IMR-90 (cell line): ENCODE measurements around the gene SYPL1. TPM values are rescaled to one million over a fixed set of nuclear protein-coding genes. Genes with fewer than 3 reads are reported as not detected.

ENCODE experiments used
- ATAC-seq: fragments of 200-7000 bp; cut with Tn5 transposase; 2 replicates; pipeline ENCODE4 v1.9.1; 2020; ENCODE audit warnings: low read depth, mild to moderate bottlenecking, moderate library complexity
- BruUV-seq: library from RNA; stranded (reverse); fragments of 400-500 nt; replicated peaks from 2 replicates; lab custom pipeline; 2021; lab: Mats Ljungman, UMichigan
- CTCF ChIA-PET: fragments of 300-600 bp; formaldehyde crosslinking; extraction: SDS; loops from one replicate; lab custom pipeline; 2021; ENCODE audit warnings: antibody characterized with exemption; lab: Yijun Ruan, JAX
- POLR2A ChIA-PET: fragments of 300-600 bp; sonication (Branson Sonifier 250); formaldehyde crosslinking; loops from one replicate; lab custom pipeline; 2022; ENCODE audit warnings: antibody characterized with exemption; ENCODE audit not compliant: unreplicated experiment; lab: Charles Lee
- DNase-seq: peaks from one replicate; pipeline ENCODE4 v3.0.0; 2013
- H2AFZ ChIP-seq: replicated peaks from 2 replicates; pipeline ENCODE3; 2013; ENCODE audit warnings: low read length, mild to moderate bottlenecking; ENCODE audit not compliant: poor library complexity
- H2AK5ac ChIP-seq: 2 replicates; pipeline ENCODE4 v1.6.1; 2013; ENCODE audit warnings: low read depth, low read length, inconsistent platforms
- H2AK9ac ChIP-seq: replicated peaks from 2 replicates; pipeline ENCODE3; 2013; ENCODE audit warnings: mild to moderate bottlenecking, low read depth, low read length, moderate library complexity; ENCODE audit not compliant: poor library complexity
- H2BK120ac ChIP-seq: 2 replicates; pipeline ENCODE4 v1.6.1; 2013; ENCODE audit warnings: low read depth, low read length, inconsistent platforms
- H2BK15ac ChIP-seq: 3 replicates; pipeline ENCODE4 v1.6.1; 2013; ENCODE audit warnings: low read depth, low read length, inconsistent platforms
- H2BK20ac ChIP-seq: 2 replicates; pipeline ENCODE4 v1.6.1; 2013; ENCODE audit warnings: low read depth, mild to moderate bottlenecking, inconsistent platforms, low read length, moderate library complexity
- H2BK5ac ChIP-seq: 2 replicates; pipeline ENCODE4 v1.6.1; 2013; ENCODE audit warnings: mild to moderate bottlenecking, low read depth, low read length, inconsistent platforms; ENCODE audit not compliant: poor library complexity, severe bottlenecking
- H3K14ac ChIP-seq: replicated peaks from 2 replicates; pipeline ENCODE4 v1.6.1; 2013; ENCODE audit warnings: low read depth, low read length, inconsistent platforms
- H3K18ac ChIP-seq: 2 replicates; pipeline ENCODE4 v1.6.1; 2013; ENCODE audit warnings: low read depth, low read length, control low read depth
- H3K23ac ChIP-seq: 2 replicates; pipeline ENCODE4 v1.6.1; 2013; ENCODE audit warnings: low read depth, low read length, inconsistent platforms
- H3K27ac ChIP-seq: 2 replicates; pipeline ENCODE4 v1.5.1; 2013; ENCODE audit warnings: mild to moderate bottlenecking, control low read depth, low read length; ENCODE audit not compliant: insufficient read depth
- H3K27me3 ChIP-seq: 2 replicates; pipeline ENCODE4 v1.6.1; 2013; ENCODE audit warnings: low read length; ENCODE audit not compliant: control insufficient read depth, insufficient read depth
- H3K36me3 ChIP-seq: 2 replicates; pipeline ENCODE4 v1.6.1; 2013; ENCODE audit warnings: low read length, mixed read lengths; ENCODE audit not compliant: control insufficient read depth, insufficient read depth
- H3K4ac ChIP-seq: 2 replicates; pipeline ENCODE4 v1.6.1; 2013; ENCODE audit warnings: low read depth, low read length, inconsistent platforms
- H3K4me1 ChIP-seq: 2 replicates; pipeline ENCODE4 v1.6.1; 2013; ENCODE audit warnings: low read length, mixed read lengths; ENCODE audit not compliant: control insufficient read depth, insufficient read depth
- H3K4me2 ChIP-seq: 2 replicates; pipeline ENCODE4 v1.6.1; 2013; ENCODE audit warnings: low read depth, mild to moderate bottlenecking, control low read depth, low read length, moderate library complexity
- H3K4me3 ChIP-seq: 2 replicates; pipeline ENCODE4 v1.5.1; 2013; ENCODE audit warnings: low read depth, mild to moderate bottlenecking, control low read depth, low read length, moderate library complexity; ENCODE audit not compliant: insufficient read depth
- H3K56ac ChIP-seq: 2 replicates; pipeline ENCODE4 v1.6.1; 2013; ENCODE audit warnings: low read length, inconsistent platforms; ENCODE audit not compliant: insufficient read depth; ENCODE audit errors: extremely low read depth
- H3K79me1 ChIP-seq, 2 experiments: 2 replicates each; pipeline ENCODE4 v1.6.1; 2013; ENCODE audit warnings: low read length in 2 of 2, inconsistent platforms in 1 of 2, low read depth in 1 of 2
- H3K9ac ChIP-seq: 2 replicates; pipeline ENCODE4 v1.6.1; 2013; ENCODE audit warnings: low read depth, low read length, control low read depth
- H3K9me1 ChIP-seq: 2 replicates; pipeline ENCODE4 v1.6.1; 2013; ENCODE audit warnings: low read length, inconsistent platforms; ENCODE audit not compliant: insufficient read depth
- H3K9me3 ChIP-seq: 2 replicates; pipeline ENCODE4 v1.6.1; 2013; ENCODE audit warnings: low read length; ENCODE audit not compliant: control insufficient read depth, insufficient read depth
- H4K20me1 ChIP-seq: 2 replicates; pipeline ENCODE4 v1.6.1; 2013; ENCODE audit warnings: low read length, inconsistent platforms; ENCODE audit not compliant: insufficient read depth
- H4K5ac ChIP-seq: 2 replicates; pipeline ENCODE4 v1.6.1; 2013; ENCODE audit warnings: mild to moderate bottlenecking, low read depth, low read length, control low read depth
- H4K8ac ChIP-seq, 2 experiments: 2 replicates each; pipeline ENCODE4 v1.6.1; 2013; ENCODE audit warnings: low read depth in 2 of 2, low read length in 2 of 2, control low read depth in 1 of 2, inconsistent platforms in 1 of 2
- H4K91ac ChIP-seq: 2 replicates; pipeline ENCODE4 v1.6.1; 2013; ENCODE audit warnings: low read depth, low read length, inconsistent platforms; ENCODE audit not compliant: insufficient read depth
- BHLHE40 ChIP-seq: fragments of 150-350 bp; IDR thresholded peaks from 2 replicates; pipeline ENCODE4 v1.6.1; 2016; ENCODE audit warnings: mild to moderate bottlenecking, low read depth, low read length
- CHD1 ChIP-seq: IDR thresholded peaks from 2 replicates; pipeline ENCODE4 v1.6.1; 2012; ENCODE audit warnings: low read depth, low read length, improper control_type of control experiment
- ELK1 ChIP-seq: fragments of 150-350 bp; IDR thresholded peaks from 2 replicates; pipeline ENCODE4 v1.6.1; 2016; ENCODE audit warnings: low read depth, mild to moderate bottlenecking, low read length, moderate library complexity, borderline replicate concordance
- MAFK ChIP-seq: IDR thresholded peaks from 2 replicates; pipeline ENCODE4 v1.6.1; 2012; ENCODE audit warnings: low read depth, low read length, improper control_type of control experiment
- MAZ ChIP-seq: IDR thresholded peaks from 2 replicates; pipeline ENCODE4 v1.6.1; 2012; ENCODE audit warnings: low read depth, mild to moderate bottlenecking, low read length, improper control_type of control experiment, moderate library complexity, borderline replicate concordance
- NFE2L2 ChIP-seq: fragments of 150-350 bp; IDR thresholded peaks from 2 replicates; pipeline ENCODE4 v1.6.1; 2016; ENCODE audit warnings: low read depth, mild to moderate bottlenecking, low read length
- RFX5 ChIP-seq: IDR thresholded peaks from 2 replicates; pipeline ENCODE4 v1.8.0; 2012; ENCODE audit warnings: low read depth, mild to moderate bottlenecking, low read length, moderate library complexity
- USF2 ChIP-seq: fragments of 150-350 bp; IDR thresholded peaks from 2 replicates; pipeline ENCODE4 v1.6.1; 2017; ENCODE audit warnings: mild to moderate bottlenecking, antibody characterized with exemption, low read length, low read depth
- WGBS, 2 experiments: methylation state at CpG; one replicate each; pipeline versions ENCODE4 v1.1.5 to v1.1.7; 2013; ENCODE audit warnings: missing lambda C conversion rate in 2 of 2; ENCODE audit not compliant: insufficient read length in 1 of 2; ENCODE audit errors: extremely low coverage in 2 of 2; 5-methylcytosine and 5-hydroxymethylcytosine counted together
- dilution Hi-C: fragments of 300-500 bp; cut with HindIII; formaldehyde crosslinking; loops from one replicate; pipeline ENCODE4 v1.14.3; 2018; ENCODE audit warnings: low sequenced_read_pairs; ENCODE audit not compliant: unreplicated experiment
- in situ Hi-C: fragments of 300-500 bp; cut with MboI; formaldehyde crosslinking; loops from 3 replicates; pipeline ENCODE4 v1.14.3; 2019; ENCODE audit warnings: low sequenced_read_pairs, inconsistent platforms, mixed read lengths
- intact Hi-C: fragments of 100-400 bp; cut with micrococcal nuclease; formaldehyde crosslinking; loops from 2 replicates; pipeline ENCODE4 v1.10.0; 2022
- polyA plus RNA-seq, 3 experiments: library from polyadenylated mRNA; depleted of rRNA; stranded (reverse); fragments of >200 nt; gene quantifications; 2 replicates each; pipeline ENCODE4 v1.2.3, GENCODE V29; 2012; ENCODE audit warnings: low replicate concordance in 1 of 3
- total RNA-seq: library from RNA; depleted of rRNA; stranded (reverse); fragments of >200 nt; gene quantifications from 2 replicates; pipeline ENCODE4 v1.2.3, GENCODE V29; 2012

Gene SYPL1
- total and polyA plus RNA-seq, 2 of the 4 experiments (the other 2 are of a cell fraction), result 19.0 to 45.0 TPM

GRCh38 chr7:106120500-106120899 lies 8.4 kb upstream of the SYPL1 start:
- no TSS peak for BruUV-seq
- H3K27ac ChIP-seq, result no peak overlapping the region
- H2BK120ac ChIP-seq, result no peak overlapping the region
- CTCF ChIA-PET, result no interaction called here
- H3K4me1 ChIP-seq, result no peaks in the 10 kb centered on the region
- no peak overlapping the region for H3K23ac ChIP-seq
- no peak overlapping the region for H2AK5ac ChIP-seq
- no peak overlapping the region for H2AFZ ChIP-seq
- H2BK20ac ChIP-seq, result no peak overlapping the region
- no peak for TF ChIP-seq MAFK
- TF ChIP-seq BHLHE40, result no peak
- no peak for TF ChIP-seq NFE2L2
- no peak for TF ChIP-seq ELK1
- TF ChIP-seq RFX5, result no peak
- TF ChIP-seq MAZ, result no peak
- no peak for TF ChIP-seq CHD1
- TF ChIP-seq USF2, result no peak
- WGBS, 2 experiments, result 100% methylated on average over 1 of the region's 2 CpGs; no CpG with 5 or more reads in 1 of the 2 experiments
- no peak overlapping the region for H3K56ac ChIP-seq
- no peak overlapping the region for H3K14ac ChIP-seq
- dilution Hi-C loops (no loop called here), intact Hi-C loops (no loop called here), in situ Hi-C loops (no loop called here)
- H3K79me1 ChIP-seq, result no peaks in the 10 kb centered on the region
- H3K9ac ChIP-seq, result no peak overlapping the region
- no peaks in the 10 kb centered on the region for H4K20me1 ChIP-seq
- ATAC-seq (no peak), DNase-seq (no peak)
- peaks cover 1% of the 10 kb centered on the region; the same call in 1 of the 2 replicates for H3K27me3 ChIP-seq
- no peak overlapping the region for H2BK5ac ChIP-seq
- H3K4ac ChIP-seq, result no peak overlapping the region
- H3K4me2 ChIP-seq, result no peak overlapping the region
- no peak overlapping the region for H3K4me3 ChIP-seq
- H2BK15ac ChIP-seq, result no peak overlapping the region
- H4K5ac ChIP-seq, result no peak overlapping the region
- no peak overlapping the region for H2AK9ac ChIP-seq
- H4K8ac ChIP-seq, result no peak overlapping the region
- H4K91ac ChIP-seq, result no peak overlapping the region
- POLR2A ChIA-PET, result no interaction called here
- no peak overlapping the region for H3K18ac ChIP-seq
- H3K9me3 ChIP-seq, result no peaks in the 10 kb centered on the region
- H3K36me3 ChIP-seq, result no peaks in the 10 kb centered on the region
- H3K9me1 ChIP-seq, result no peaks in the 10 kb centered on the region
